Measurements from ENCODE around the gene ST6GALNAC2.

Gene ST6GALNAC2

DNA sequence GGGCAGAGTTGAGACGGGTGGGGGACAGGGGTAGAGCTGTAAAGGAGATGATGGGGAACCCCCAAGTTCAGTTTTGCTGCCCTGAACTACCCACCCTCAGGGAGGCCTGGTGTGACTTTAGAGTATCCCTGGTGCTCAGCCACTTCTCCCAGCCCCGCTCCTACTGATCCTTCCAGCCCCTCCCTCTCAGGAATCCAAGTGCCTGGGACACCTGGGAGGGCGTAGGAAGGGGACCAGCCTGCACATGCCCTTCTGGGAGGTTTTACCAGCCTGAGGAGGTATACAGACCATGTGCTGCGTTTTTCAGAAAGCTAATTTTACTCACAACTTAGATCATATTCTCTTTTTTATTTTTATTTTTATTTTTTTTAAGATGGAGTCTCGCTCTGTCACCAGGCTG lies 4.1 kb downstream of the ST6GALNAC2 start:
- no peak for TF ChIP-seq CTCF (conservative IDR thresholded peaks at IDR 0.05)
- H3K27ac ChIP-seq: no peak overlapping the region

- H3K27ac ChIP-seq: no peak overlapping the region
- TF ChIP-seq CTCF (conservative IDR thresholded peaks at IDR 0.05): no peak
Observed at GRCh38 chr17:76579281-76579680, 6.4 kb downstream of the ST6GALNAC2 start.

DNA sequence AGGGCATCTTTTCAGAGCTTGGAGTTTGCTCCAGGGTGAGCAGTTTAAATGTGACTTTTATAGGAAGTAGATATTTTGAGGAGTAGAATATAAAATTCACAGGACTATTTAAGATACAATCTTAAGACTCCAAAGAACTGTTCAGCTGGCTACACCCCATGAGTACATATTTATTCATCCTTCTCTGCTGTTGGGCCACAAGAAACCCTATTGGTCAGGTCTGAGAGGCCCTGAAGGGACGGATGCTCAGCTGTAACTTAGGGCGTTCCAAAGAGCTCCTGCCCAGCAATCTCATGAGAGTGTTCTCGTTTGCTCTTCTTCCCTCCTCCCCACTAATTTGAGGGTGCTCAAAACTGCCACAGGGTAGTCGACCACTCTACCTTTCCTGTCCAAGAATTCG lies 7.3 kb downstream of the ST6GALNAC2 start:
- no peak overlapping the region for H3K27ac ChIP-seq
- TF ChIP-seq CTCF (conservative IDR thresholded peaks at IDR 0.05): no peak

- H3K27ac ChIP-seq: no peak overlapping the region
- TF ChIP-seq CTCF (conservative IDR thresholded peaks at IDR 0.05): no peak
Observed at GRCh38 chr17:76577876-76578275, 7.8 kb downstream of the ST6GALNAC2 start.

DNA sequence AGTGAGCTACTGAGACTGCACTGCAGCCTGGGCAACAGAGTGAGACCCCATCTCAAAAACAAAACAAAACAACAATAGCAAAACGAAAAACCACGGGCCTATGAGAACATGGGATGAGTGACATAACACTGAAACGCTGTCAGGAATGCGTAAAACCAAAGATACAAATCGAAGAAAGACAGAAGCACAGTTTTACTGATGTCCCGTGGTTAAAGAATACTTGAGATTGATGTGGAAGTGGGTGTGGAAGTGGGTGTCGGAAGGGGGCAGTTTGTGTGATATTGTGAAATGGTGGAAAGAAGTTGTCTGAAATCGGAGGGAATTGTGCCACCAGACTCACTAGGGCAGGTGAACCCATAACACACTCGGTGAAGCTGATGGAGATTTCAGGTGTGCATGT lies 9.5 kb downstream of the ST6GALNAC2 start:
- no peak overlapping the region for H3K27ac ChIP-seq
- TF ChIP-seq CTCF (conservative IDR thresholded peaks at IDR 0.05): no peak

- no peak for TF ChIP-seq CTCF (conservative IDR thresholded peaks at IDR 0.05)
- H3K27ac ChIP-seq: no peak overlapping the region
Observed at GRCh38 chr17:76575570-76575969, 10.1 kb downstream of the ST6GALNAC2 start.

DNA sequence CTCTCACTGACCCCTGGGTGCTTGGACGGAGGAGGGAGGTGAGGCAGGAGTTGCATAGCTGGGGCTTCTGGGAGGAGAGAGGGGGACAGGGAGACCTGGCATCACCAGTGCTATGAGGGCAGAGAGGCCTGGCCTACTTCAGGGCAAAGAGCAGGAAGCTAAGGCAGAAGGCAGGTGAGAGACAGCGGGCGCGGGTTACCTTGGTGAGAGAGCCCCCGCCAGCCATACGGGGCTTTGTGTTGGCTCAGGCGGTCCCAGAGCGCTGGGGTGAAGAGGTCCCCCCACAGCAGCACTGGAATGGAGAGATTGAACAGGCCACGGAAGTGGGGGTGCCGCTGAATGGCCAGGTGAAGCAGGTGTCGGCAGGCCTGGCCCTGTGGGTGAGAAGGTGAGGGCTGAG lies 11.5 kb downstream of the ST6GALNAC2 start:
- no peak overlapping the region for H3K27ac ChIP-seq
- TF ChIP-seq CTCF (conservative IDR thresholded peaks at IDR 0.05): no peak

DNA sequence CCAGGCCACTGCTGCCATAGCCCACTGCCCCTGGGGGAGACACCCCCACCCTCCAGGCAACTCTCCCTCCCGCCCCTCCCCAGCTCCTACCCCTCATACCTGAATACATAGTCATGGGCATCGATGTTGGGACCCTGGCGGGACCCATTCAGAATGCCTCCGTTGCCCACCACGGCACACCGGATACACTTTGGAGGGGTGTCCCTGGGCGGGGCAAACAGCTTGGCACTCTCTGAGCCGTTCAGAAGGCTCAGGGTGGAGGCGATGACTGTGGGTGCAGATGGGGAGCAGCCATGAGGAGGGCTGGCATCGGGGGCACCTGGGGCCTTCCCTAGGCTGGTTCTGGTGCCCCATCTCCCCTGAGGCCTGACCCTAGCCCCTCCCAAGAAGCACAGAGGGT lies 12.6 kb downstream of the ST6GALNAC2 start:
- no peak overlapping the region for H3K27ac ChIP-seq
- no peak for TF ChIP-seq CTCF (conservative IDR thresholded peaks at IDR 0.05)

Measured in VCaP (cell line).